ENCODE measurements around the gene CD209. TPM values are rescaled to one million over a fixed set of nuclear protein-coding genes. Genes with fewer than 3 reads are reported as not detected.
"Not testable (repeated sequence)": the region's sequence is repeated elsewhere in the genome, so short reads cannot be mapped to it uniquely, and the experiment has no call there.

CD209 gene, protein sequence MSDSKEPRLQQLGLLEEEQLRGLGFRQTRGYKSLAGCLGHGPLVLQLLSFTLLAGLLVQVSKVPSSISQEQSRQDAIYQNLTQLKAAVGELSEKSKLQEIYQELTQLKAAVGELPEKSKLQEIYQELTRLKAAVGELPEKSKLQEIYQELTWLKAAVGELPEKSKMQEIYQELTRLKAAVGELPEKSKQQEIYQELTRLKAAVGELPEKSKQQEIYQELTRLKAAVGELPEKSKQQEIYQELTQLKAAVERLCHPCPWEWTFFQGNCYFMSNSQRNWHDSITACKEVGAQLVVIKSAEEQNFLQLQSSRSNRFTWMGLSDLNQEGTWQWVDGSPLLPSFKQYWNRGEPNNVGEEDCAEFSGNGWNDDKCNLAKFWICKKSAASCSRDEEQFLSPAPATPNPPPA
- not detected in 2 replicates for total RNA-seq
- not detected for polyA plus RNA-seq (2012)

DNA sequence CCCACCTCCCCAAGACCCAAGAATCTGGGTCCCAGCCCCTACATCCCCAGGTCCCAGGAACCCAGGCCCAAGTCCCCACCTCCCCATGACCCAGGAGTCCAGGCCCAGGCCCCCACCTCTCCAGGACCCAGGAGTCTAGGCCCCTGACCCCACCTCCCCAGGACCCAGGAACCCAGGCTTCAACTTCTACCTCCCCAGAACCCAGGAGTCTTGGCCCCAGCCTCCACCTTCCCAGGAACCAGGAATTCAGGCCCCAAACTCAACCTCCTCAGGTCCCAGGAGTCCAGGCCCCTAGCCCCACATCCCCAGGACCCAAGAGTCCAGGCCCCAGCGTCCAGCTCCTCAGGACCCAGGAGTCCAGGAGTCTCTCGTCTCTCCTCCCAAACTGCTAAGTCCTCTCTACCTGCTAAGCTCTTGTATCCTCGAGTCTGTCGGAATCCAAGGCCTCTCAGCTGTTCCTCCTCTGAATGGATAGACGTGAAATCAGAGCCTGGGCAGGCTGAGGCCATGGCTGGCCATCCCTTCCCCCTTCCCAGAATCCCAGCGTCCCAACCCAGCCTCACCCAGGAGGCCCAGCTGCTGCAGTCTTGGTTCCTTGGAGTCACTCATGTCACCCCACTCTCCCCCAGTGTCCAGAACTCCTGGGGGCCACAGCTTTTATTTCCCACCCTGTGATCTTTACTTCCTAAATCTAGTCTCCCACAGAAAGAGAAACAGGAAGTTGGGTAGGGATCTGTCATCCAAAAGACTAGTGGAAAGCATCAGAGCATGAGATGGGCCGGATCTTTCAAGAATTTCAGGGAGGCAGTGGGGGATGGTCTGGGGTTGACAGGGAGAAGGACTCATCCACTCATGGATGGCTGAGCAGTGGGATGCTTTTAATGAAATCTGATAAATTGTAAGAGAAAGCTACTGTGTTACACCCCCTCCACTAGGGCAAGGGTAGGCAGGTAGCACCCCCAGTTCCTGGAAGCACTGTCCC, at the start of gene CD209:
CD209 (minus strand) TSS at position 632 of the 982 bp plus-strand sequence; CDS start at position 609, 23 bp downstream.
- no peak for DNase-seq (ENCODE audit: low read depth)

DNA sequence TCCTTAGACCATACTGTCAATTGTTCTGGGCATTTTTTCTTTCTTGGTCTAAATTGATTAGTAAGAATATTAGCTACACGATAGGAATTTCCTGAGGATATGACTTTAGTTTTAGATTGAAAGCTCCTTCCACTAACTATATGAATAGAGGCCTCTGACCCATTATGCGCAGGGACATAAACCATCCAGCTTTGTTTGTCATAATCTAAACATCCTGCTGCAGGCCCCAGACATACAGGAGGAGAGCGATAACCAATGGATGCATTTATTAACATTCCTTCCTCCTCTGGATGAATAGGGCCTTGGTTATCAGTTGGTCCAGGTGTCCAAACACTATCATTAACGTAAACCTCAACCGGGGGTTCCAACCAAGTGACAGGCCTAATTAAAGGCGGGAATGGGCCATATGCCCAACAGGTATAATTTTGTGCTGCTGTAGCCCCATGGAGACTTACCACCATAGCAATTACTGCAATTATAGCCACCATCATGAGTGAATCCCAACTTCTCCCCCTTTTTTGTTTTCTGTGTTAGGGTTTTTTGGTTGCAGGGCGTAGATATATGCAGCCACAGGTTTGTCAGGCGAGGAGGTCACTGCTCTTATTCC, 48.3 kb upstream of the CD209 start:
- no peak for DNase-seq (ENCODE audit: low read depth)

DNA sequence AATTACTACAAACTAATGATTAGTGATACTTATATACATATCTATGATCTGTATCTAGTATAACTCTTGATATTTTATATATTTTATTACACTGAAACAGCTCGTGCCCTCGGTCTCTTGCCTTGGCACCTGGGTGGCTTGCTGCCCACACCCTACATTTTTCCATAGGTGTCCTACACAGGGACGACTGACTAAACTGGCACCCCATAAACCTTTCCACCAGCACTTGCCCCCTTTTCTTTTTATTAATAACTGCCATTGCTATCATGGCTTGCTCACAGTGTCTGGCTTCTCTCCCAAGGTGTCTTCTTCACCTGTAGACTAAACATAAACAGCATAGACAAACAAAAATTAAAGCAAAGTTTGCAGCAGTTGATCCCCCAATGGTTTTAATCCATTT, 46.2 kb upstream of the CD209 start:
- DNase-seq (ENCODE audit: low read depth), result no peak

DNA sequence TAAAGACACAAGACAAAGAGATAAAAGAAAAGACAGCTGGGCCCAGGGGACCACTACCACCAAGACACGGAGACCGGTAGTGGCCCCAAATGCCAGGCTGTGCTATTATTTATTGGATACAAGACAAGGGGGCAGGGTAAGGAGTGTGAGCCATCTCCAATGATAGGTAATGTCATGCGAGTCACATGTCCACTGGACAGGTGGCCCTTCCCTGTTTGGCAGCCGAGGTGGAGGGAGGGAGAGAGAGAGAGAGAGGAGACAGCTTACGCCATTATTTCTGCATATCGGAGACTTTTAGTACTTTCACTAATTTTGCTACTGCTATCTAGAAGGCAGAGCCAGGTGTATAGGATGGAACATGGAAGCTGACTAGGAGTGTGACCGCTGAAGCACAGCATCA, 45.4 kb upstream of the CD209 start:
- DNase-seq (ENCODE audit: low read depth), result not testable (repeated sequence)

DNA sequence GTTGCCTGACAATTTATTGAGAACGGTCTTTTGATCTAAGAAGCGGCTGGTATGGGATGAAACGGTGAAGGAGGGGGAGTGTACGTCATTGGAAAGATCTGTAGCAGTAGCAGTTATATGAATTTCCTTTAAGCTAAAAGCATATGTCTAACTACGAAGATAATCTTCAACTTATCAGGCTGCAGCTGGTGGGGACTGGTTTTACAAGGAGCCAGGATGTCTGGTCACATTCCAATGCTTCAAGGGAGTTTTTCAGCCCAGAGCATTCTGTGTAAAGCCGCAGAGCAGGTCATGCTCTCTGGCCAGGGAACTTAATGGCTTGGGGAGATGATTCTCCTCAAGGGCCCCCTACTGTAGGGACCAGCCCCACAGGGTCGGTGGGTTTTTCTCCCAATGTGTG, 44.9 kb upstream of the CD209 start:
- DNase-seq (ENCODE audit: low read depth), result no peak

DNA sequence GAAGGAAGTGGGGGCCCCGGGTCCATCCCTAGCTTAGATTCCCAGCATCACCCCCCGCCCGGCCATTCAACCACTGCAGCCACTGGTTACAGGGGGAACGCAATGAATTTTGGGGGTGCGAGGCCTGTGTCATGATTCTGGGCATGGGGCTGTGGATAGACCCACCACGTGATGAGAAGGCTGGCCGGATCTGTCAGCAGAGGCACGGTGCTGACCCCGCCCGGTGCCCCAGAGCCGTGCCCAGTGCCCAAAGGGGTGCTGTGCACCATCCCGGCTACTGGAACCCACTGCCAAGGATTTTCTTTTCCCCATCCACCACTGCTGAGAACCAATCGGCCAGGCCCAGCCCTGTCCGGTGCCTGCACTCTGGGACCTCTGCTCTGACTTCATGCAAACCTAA, 43.1 kb upstream of the CD209 start:
- DNase-seq (ENCODE audit: low read depth), result no peak

DNA sequence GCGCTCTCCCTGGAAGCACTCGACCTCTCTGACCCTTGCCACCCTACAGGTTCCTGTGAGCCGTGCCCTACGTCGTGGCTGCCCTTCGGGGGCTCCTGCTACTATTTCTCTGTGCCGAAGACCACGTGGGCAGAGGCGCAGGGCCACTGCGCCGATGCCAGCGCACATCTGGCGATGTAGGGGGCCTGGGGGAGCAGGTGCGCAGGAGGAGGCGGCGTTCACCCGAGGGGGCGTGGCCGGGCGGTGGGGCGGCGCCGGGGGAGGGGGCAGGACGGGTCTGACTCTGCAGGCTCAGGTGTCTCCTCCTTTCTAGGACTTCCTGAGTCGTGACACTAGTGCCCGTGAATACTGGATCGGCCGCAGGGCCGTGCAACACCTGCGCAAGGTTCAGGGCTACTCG, 42.1 kb upstream of the CD209 start:
- no peak for DNase-seq (ENCODE audit: low read depth)

DNA sequence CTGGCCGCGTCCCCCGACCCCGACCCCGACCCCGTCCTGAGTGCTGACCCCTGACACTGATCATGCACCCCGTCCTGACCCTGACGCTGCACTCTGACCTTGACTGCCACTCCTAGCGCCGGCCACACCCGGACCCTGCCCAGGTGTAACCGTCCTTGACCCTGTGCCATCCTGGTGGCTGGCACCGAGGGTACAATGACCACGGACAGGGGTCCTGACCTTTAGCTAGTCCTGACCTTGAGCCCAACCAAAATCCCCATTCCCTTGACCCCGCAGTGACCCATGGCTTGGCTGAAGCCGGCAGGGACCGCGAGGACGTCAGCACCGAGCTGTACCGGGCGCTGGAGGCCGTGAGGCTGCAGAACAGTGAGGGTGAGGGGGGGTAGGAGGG, 41.6 kb upstream of the CD209 start:
- no peak for DNase-seq (ENCODE audit: low read depth)

DNA sequence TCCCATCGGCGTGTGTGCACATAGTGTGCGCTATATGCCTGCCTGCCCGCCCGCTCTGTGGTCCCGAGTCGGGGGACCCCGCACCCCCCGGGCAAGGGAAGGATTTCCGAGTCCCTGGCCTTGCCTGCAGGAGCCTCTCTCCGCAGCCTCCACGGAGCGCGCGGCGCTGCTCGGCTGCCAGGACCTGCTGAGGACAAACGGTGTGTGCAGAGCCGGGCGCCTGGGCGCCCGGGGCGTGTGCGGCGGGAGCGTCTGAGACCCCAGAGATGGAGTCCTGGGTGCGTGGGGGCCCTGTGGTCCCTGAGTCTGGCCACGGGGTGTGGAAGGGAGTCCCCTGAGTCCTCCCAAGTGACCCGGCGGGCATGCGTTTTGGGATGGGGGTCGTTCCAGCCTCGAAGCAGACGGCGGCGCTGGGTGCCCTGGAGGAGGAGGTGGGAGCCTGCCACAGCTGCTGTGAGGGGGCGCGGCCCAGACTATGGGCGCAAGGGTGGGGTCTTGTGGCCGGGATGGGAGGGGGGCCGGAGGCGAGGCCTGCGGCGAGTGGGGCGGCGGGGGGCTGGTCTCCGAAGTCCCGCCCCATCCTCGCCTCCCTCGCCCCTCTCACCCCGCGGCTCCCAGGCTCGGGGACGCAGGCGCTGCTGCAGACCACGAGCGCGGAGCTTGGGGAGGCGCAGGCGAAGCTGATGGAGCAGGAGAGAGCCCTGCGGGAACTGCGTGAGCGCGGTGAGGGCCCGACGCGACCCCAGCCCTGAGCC, 41.0 kb upstream of the CD209 start:
- no peak for DNase-seq (ENCODE audit: low read depth)

DNA sequence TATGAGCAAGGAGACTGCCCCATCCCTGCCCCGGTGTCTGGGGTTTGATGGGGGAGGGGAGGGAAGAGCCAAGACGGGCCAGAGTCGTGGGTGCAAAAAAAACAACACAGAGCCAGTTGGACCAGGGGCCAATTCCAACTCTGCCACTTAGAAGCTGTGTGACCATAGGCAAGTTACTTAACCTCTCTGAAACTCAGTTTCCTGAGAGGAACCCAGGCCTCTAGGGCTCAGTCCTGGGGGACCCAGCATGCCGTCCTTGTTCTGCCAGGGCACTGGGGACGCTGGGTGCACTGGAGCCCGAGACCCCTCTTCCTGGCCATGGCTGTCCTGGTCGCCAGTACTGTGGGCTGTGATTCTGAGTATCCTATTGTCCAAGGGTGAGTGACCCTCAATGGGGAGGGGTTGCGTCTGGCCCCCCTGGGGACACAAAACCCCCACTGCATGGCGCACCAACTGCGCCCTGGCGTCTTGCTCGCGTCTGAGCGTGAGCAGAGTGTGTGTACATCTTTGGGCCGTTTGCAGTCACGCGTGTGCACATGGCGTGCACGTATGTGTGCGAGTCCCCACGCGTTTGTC, 40.4 kb upstream of the CD209 start:
- no peak for DNase-seq (ENCODE audit: low read depth)

DNA sequence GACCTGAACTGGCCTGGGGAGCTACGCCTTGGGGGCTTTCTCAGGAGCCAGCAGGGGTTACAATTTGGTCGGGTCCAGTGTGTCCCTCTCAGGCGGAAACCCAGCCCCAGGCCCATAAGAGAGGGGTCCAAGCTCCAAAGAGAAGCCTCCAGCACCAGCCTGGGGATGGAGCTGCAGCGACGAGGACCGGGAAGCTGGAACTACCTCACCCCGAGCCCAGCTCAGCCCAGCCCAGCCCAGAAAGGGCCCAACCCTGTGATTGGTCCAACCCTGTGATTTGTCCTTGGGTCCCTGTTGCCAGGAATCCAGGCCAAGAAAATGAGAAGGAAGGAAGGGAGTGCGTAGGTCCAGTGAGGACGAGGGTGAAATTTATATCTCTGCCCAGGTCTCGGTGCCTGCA, 39.8 kb upstream of the CD209 start:
- no peak for DNase-seq (ENCODE audit: low read depth)

DNA sequence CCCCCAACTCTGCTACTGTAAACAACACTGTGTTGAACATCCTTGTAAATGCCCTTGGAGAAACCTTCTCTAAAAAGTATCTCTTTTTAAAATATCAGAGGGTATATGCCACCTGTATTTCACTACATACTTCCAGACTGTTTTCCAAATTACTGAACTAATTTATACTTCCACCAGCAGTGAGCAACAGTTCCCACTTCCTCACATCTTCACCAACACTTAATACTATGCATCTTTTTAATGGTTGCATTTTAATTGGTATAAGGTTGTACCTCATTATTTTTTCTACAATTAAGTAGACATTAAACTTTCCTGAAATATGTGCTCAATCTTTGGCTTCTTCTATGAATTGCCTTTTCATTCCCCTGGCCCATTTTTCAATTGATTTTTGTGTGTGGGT, 37.5 kb upstream of the CD209 start:
- DNase-seq (ENCODE audit: low read depth), result no peak

DNA sequence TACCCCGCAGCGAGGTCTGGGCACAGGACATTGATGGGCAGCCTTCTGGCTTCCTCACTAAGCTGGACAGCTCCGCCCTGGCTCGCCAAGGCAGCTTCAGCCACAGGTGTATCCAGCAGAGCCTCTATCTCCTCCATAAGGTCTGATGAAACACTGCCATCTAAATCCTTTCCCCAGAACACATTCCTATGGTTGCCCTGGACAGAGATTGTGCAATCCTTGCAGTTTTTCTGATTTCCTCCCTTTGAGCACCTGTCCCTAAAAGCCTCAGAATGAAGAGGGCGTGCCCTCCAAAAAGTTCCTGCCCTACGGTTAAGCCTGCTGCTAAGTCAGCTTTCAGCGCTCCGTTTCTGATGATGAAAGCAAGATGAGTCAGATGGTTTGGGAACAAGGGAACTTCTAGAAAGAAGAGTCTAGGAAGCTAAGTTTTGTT, 36.7 kb upstream of the CD209 start:
- DNase-seq (ENCODE audit: low read depth), result peak; percentile 49

DNA sequence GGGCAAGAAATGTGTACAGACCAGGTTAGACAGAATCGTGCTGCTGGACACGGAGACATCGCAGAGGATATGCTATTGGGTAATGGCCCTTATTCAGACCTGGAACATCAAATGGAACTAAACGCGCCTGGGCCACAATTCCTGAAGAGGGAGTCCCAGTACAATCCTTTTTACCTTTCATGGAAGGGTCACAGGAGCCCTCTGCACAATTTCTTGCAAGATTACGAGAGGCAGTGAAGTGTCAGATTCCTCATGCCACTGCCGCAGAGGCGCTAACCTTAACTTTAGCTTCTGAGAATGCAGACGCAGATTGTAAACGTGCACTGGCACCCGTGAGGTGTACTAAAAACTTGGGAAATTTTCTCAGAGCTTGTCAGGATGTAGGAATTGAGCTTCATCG, 33.8 kb upstream of the CD209 start:
- DNase-seq (ENCODE audit: low read depth), result no peak

DNA sequence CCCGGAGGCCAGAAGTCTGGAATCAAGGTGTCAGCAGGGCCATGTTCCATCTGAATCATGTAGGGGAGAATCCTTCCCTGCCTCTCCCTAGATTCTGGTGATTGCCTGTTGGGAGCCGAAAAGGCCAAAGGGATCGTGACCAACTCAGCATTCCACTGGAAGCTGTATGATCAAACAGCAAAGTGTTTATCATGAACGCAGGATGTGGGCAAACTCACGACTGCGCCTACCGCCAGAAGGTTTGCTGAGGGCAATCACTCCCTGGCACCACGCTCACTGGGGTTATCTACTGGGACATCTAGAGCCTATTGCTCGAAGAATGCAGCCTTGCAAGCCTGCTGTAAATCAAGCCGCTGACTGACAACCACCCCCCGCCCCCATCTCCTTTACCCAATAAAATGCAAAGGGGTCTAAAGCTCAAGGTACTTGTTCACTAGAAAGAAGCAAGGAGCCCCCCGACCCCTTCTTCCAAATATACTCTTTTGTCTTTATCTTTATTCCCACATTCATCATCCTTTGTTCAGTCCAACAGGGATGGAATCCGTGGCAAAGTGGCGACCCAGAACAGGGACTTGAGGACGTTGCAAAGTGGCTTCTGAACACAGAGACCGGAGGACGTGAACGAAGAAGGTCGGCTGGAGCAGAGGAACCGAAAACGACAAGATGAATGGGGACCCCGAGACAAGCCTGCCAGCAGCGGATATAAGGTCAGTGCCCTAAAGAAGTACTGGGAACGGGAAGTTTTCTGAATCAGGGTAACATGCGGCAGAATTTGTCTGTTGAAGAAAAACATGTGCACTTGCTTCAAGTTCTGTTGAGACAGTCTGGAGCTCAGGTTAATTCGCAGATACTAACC, 32.5 kb upstream of the CD209 start:
- DNase-seq (ENCODE audit: low read depth), result no peak

DNA sequence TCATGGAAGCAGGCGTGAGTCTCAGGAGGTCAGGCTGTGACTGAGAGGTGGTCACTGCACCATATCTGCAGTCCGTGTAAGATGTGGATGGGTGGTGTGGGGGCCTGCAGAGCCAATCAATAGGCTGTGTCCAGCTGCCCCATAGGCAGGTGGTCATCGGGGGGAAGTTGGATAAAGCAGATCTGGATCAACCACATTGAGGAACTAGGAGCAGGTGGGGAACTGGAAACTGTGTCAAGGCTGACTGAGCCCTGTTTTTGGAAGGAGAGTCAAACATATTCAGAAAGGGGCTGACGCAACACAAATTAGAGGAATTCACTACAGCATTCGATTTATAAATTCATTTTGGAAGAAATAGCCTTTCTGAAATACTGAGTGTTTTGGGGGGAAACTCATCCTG, 30.7 kb upstream of the CD209 start:
- no peak for DNase-seq (ENCODE audit: low read depth)

DNA sequence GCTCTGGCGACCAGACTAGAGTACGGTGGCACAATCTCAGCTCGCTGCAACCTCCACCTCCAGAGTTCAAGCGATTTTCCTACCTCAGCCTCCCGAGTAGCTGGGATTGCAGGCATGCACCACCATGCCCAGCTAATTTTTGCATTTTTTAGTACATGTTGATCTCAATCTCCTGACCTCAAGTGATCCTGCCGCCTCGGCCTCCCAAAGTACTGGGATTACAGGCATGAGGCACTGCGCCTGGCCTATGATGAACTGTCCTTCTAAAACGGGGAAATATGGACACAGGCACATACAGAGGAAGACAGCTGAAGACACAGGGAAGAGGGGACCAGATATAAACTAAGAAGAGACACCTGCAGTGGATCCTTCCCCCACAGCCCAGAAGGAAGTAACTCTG, 28.4 kb upstream of the CD209 start:
- DNase-seq (ENCODE audit: low read depth), result no peak

DNA sequence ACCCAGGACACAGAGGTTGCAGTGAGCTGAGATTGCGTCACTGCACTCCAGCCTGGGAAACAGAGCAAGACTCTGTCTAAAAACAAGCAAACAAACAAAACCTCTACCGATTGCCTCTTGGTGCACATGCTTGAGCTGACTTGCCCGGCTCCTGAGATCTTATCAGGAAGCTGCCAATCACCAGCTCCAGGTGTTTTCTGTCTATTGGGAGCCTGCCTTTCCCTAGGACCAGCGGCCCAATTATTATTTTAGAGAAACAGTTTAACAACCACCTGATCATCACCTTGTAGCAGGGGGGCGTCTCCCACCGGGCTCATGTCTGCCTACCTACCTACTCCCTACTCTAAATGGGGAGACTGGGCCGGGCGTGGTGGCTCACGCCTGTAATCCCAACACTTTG, 26.5 kb upstream of the CD209 start:
- no peak for DNase-seq (ENCODE audit: low read depth)

DNA sequence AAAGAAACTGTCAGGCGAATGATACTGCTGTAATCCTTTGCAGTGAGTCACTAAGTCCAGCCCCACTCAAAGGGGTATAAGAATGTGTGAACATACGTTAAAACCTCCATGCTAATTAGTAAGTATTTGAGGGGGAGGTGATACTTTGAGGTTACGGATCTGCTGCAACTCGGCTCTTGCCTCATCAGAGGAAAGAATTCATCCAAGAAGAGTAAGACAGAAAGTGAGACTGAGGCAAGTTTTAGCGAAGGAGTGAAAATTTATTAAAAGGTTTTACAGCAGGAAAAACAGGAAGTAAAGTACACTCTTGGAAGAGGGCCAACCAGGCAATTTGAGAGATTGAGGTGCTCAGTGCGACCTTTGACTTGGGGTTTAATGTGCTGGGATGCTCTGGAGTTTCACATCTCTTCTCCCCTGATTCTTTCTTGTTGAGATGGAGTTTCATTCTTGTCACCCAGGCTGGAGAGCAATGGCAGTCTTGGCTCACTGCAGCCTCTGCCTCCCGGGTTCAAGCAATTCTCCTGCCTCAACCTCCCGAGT, 25.5 kb upstream of the CD209 start:
- no peak for DNase-seq (ENCODE audit: low read depth)
